A172 (cell line): Measurements from ENCODE around the gene RAB36. TPM values are rescaled to one million over a fixed set of nuclear protein-coding genes. Genes with fewer than 3 reads are reported as not detected.

ENCODE experiments used
- DNase-seq: peaks from one replicate; pipeline ENCODE4 v3.0.0-alpha.2; 2015; ENCODE audit warnings: low spot score
- total RNA-seq: library from RNA; depleted of rRNA; stranded (reverse); fragments of >200 nt; shearing (Covaris generic); gene quantifications from 2 replicates; pipeline ENCODE4 v1.2.3, GENCODE V29; 2014; rRNA removed

RAB36 gene
- total RNA-seq, 1 experiment from 2014 or later: 6.6 TPM

GRCh38 chr22:23205339-23206049 is 60.2 kb downstream of the RAB36 start:
- DNase-seq: no peak

GRCh38 chr22:23206915-23207314 is 61.6 kb downstream of the RAB36 start:
- DNase-seq: no peak

GRCh38 chr22:23207729-23208393 is 62.6 kb downstream of the RAB36 start:
- DNase-seq: no peak

GRCh38 chr22:23210428-23211170 is 65.3 kb downstream of the RAB36 start:
- DNase-seq: no peak

- DNase-seq: no peak
These were observed 66.3 kb downstream of the RAB36 start for GRCh38 chr22:23211622-23212021.

GRCh38 chr22:23212061-23213021 is 67.1 kb downstream of the RAB36 start:
- DNase-seq: no peak

- no peak for DNase-seq
These were observed 67.8 kb downstream of the RAB36 start for GRCh38 chr22:23213022-23213555.

GRCh38 chr22:23213581-23214334 is 68.5 kb downstream of the RAB36 start:
- DNase-seq: no peak

Other genes starting within 250 kb of the RAB36 start
- 8.5 and 8.8 TPM in 2 replicates for gene GNAZ, start 75.0 kb upstream of the RAB36 start, total RNA-seq
- 0.19 TPM in 1 of 2 replicates, not detected in the other for gene RSPH14, start 3.5 kb upstream of the RAB36 start, total RNA-seq
- gene BCR, start 35.0 kb downstream of the RAB36 start, total RNA-seq: 12.1 and 28.1 TPM in 2 replicates